Measurements from ENCODE around the gene LCN10. TPM values are rescaled to one million over a fixed set of nuclear protein-coding genes. Genes with fewer than 3 reads are reported as not detected.

Gene LCN10
- total and polyA plus RNA-seq, 9 of the 15 experiments (the other 6 are each of a cell fraction or from before 2014, with no cell fraction given), result 0.10 to 0.21 (median 0.14) TPM; not detected in 6

- H2AFZ ChIP-seq (ENCODE audit: low read depth, low read length), result no peak overlapping the region
- no peak overlapping the region for H3K27ac ChIP-seq (ENCODE audit: extremely low read depth, low read depth, low read length)
- no peaks in the 10 kb centered on the region for H3K36me3 ChIP-seq (ENCODE audit: control insufficient read depth, insufficient read depth, low read length)
- peak overlapping the region in 1 of 2 experiments; percentile 76; a peak in 2 of 4 replicates for H3K9ac ChIP-seq (ENCODE audit: insufficient read depth in 1 of 2, low read depth in 2 of 2, low read length in 2 of 2)
- no peaks in the 10 kb centered on the region for H3K9me1 ChIP-seq (ENCODE audit: control insufficient read depth, insufficient read depth, low read length)
- no peaks in the 10 kb centered on the region for H3K27me3 ChIP-seq (ENCODE audit: control insufficient read depth in 2 of 2, insufficient read depth in 2 of 2, low read length in 2 of 2)
- DNase-seq (ENCODE audit: extremely low read depth in 1 of 4, low spot score in 3 of 4) (peak in 1 of 4 experiments; percentile 42), FAIRE-seq (no peak), ATAC-seq (no peak)
- no peaks in the 10 kb centered on the region for H3K79me2 ChIP-seq (ENCODE audit: control insufficient read depth, insufficient read depth, low read length)
- no TSS peak for BruUV-seq (replicated peaks)
- no peaks in the 10 kb centered on the region for H4K20me1 ChIP-seq (replicated peaks; ENCODE audit: control insufficient read depth, insufficient read depth, low read length)
- peaks cover 8 to 78% of the 10 kb centered on the region in 2 experiments; a peak in 4 of 5 replicates for H3K4me1 ChIP-seq (replicated peaks in 1 of 2; ENCODE audit: control insufficient read depth in 2 of 2, insufficient read depth in 2 of 2, low read length in 2 of 2)
- ChIA-PET POLR2A (interaction anchor here (0.5 to 1.6 kb wide), 3 partner anchors 10 to 1209 kb away, joined by 3 to 6 read pairs (median 3); no protein-coding TSS in a partner anchor), CTCF (ENCODE audit: low intra/inter-chr PET ratio) (no interaction called here)
- WGBS (ENCODE audit: insufficient coverage, low coverage, missing lambda C conversion rate), result 37% methylated on average over 5 of the region's 13 CpGs
- intact Hi-C loops (cut with micrococcal nuclease) (no loop called here), in situ Hi-C loops (cut with MboI) (no loop called here)
- H3K4me3 ChIP-seq, result no peak overlapping the region
- H3K9me3 ChIP-seq (replicated peaks; ENCODE audit: control insufficient read depth, insufficient read depth, low read depth, low read length), result no peaks in the 10 kb centered on the region
- no peak overlapping the region for H3K4me2 ChIP-seq (ENCODE audit: insufficient read depth, low read length)
- TF ChIP-seq UBTF (IDR thresholded peaks at IDR 0.05; ENCODE audit: borderline replicate concordance in 1 of 2, low read depth in 2 of 2, low read length in 2 of 2) (no peak), ESRRA (IDR thresholded peaks at IDR 0.05; ENCODE audit: borderline replicate concordance, low read depth) (no peak), ZNF584 (CRISPR knock-in tag; IDR thresholded peaks at IDR 0.05; ENCODE audit: low read depth) (no peak), BRF2 (IDR thresholded peaks at IDR 0.05; ENCODE audit: borderline replicate concordance, insufficient read depth, insufficient read length) (no peak), SMARCA5 (IDR thresholded peaks at IDR 0.05) (peak; percentile 4; the same call in 1 of the 2 replicates), ZFP36 (IDR thresholded peaks at IDR 0.05; ENCODE audit: low read depth, low read length, partially characterized antibody) (peak; percentile 89), TEAD4 (IDR thresholded peaks at IDR 0.05; ENCODE audit: low read length) (no peak), TEAD4 (CRISPR knock-in tag; IDR thresholded peaks at IDR 0.05; ENCODE audit: borderline replicate concordance) (peak; percentile 68), THRB (CRISPR knock-in tag; conservative IDR thresholded peaks at IDR 0.05) (no peak), BCOR (IDR thresholded peaks at IDR 0.05) (peak; percentile 82), ZBTB7A (IDR thresholded peaks at IDR 0.05; ENCODE audit: borderline replicate concordance, control insufficient read depth, low read depth, low read length) (no peak), PTRF (tag; IDR thresholded peaks at IDR 0.05) (no peak), ADNP (tag; IDR thresholded peaks at IDR 0.05) (0 out of 2 replicates have a peak, but pooled peaks have one; percentile 22)
Measured at GRCh38 chr9:136761545-136761981, 18.8 kb upstream of the LCN10 start.
